Measurements from ENCODE around the gene HSD11B2. TPM values are rescaled to one million over a fixed set of nuclear protein-coding genes. Genes with fewer than 3 reads are reported as not detected.

HSD11B2 gene
- total RNA-seq, 1 experiment from 2014 or later = 9.7 TPM

- Histone ChIP-seq H2AFZ (ENCODE audit: low read depth, low read length, poor library complexity, severe bottlenecking) (no peak overlapping the region), H3K27me3 (ENCODE audit: insufficient read depth, low read length) (no peaks in the 10 kb centered on the region), H3K9ac (ENCODE audit: low read length) (no peak overlapping the region), H3K4me2 (ENCODE audit: low read length) (no peak overlapping the region), H3K9me3 (ENCODE audit: control insufficient read depth in 1 of 2, insufficient read depth in 1 of 2, low read depth in 1 of 2, low read length in 2 of 2) (no peaks in the 10 kb centered on the region), H3K4me1 (ENCODE audit: control insufficient read depth in 1 of 2, insufficient read depth in 2 of 2, low read length in 2 of 2) (peaks cover 23 to 38% of the 10 kb centered on the region in 2 experiments), H3K27ac (ENCODE audit: low read depth, low read length) (no peak overlapping the region), H3K4me3 (replicated peaks in 1 of 2; ENCODE audit: low read depth in 1 of 2, low read length in 2 of 2) (no peak overlapping the region), H4K20me1 (ENCODE audit: insufficient read depth) (no peaks in the 10 kb centered on the region), H3K9me2 (ENCODE audit: insufficient read depth) (no peaks in the 10 kb centered on the region), H3K36me3 (ENCODE audit: control insufficient read depth in 1 of 2, insufficient read depth in 2 of 2, low read length in 2 of 2) (no peaks in the 10 kb centered on the region), H3K79me2 (ENCODE audit: insufficient read depth, low read length) (no peaks in the 10 kb centered on the region)
- ATAC-seq = no peak
- ChIA-PET POLR2A (no interaction called here), RAD21 (ENCODE audit: low non-redundant PET in 1 of 2, low total read pairs in 2 of 2, uncharacterized antibody in 2 of 2, unreplicated experiment in 2 of 2) (no interaction called here), CTCF (no interaction called here)
- intact Hi-C loops (cut with micrococcal nuclease) = no loop called here
- no TSS peak for BruUV-seq (replicated peaks)
- TF ChIP-seq SRF (IDR thresholded peaks at IDR 0.05; ENCODE audit: low read depth) (no peak), EZH2phosphoT487 (IDR thresholded peaks at IDR 0.05; ENCODE audit: borderline replicate concordance) (no peak), ELF1 (IDR thresholded peaks at IDR 0.05; ENCODE audit: borderline replicate concordance, low read depth) (no peak)
- no peak for DNase-seq (ENCODE audit: low read depth, low spot score)
Measured at GRCh38 chr16:67406111-67406971, 24.6 kb upstream of the HSD11B2 start.

- Histone ChIP-seq H3K27ac (ENCODE audit: low read depth, low read length) (no peak overlapping the region), H3K9me2 (ENCODE audit: insufficient read depth) (no peaks in the 10 kb centered on the region), H3K4me1 (ENCODE audit: control insufficient read depth in 1 of 2, insufficient read depth in 2 of 2, low read length in 2 of 2) (peaks cover 23 to 38% of the 10 kb centered on the region in 2 experiments), H3K4me3 (replicated peaks in 1 of 2; ENCODE audit: low read depth in 1 of 2, low read length in 2 of 2) (no peak overlapping the region), H3K36me3 (ENCODE audit: control insufficient read depth in 1 of 2, insufficient read depth in 2 of 2, low read length in 2 of 2) (no peaks in the 10 kb centered on the region), H2AFZ (ENCODE audit: low read depth, low read length, poor library complexity, severe bottlenecking) (no peak overlapping the region), H3K27me3 (ENCODE audit: insufficient read depth, low read length) (no peaks in the 10 kb centered on the region), H3K4me2 (ENCODE audit: low read length) (no peak overlapping the region), H3K9me3 (ENCODE audit: control insufficient read depth in 1 of 2, insufficient read depth in 1 of 2, low read depth in 1 of 2, low read length in 2 of 2) (no peaks in the 10 kb centered on the region), H3K79me2 (ENCODE audit: insufficient read depth, low read length) (no peaks in the 10 kb centered on the region), H4K20me1 (ENCODE audit: insufficient read depth) (no peaks in the 10 kb centered on the region), H3K9ac (ENCODE audit: low read length) (no peak overlapping the region)
- POLR2A ChIA-PET = no interaction called here
- BruUV-seq (replicated peaks) = no TSS peak
- ATAC-seq (no peak), DNase-seq (ENCODE audit: low read depth, low spot score) (no peak)
- TF ChIP-seq MAX (IDR thresholded peaks at IDR 0.05) (no peak), EZH2phosphoT487 (IDR thresholded peaks at IDR 0.05; ENCODE audit: borderline replicate concordance) (no peak)
- intact Hi-C loops (cut with micrococcal nuclease) = no loop called here
- RAD21 ChIA-PET (ENCODE audit: low non-redundant PET in 1 of 2, low total read pairs in 2 of 2, uncharacterized antibody in 2 of 2, unreplicated experiment in 2 of 2) = no interaction called here
- CTCF ChIA-PET = interaction anchor here (0.7 to 1.2 kb wide), 4 partner anchors 10 to 209 kb away, joined by 3 to 5 read pairs (median 4); partner anchors contain the start of gene ELMO3
Measured at GRCh38 chr16:67407176-67407787, 23.6 kb upstream of the HSD11B2 start.

Measured in HCT116 (cell line).